CD4-positive, alpha-beta T cell treated with Interleukin-21 for 1 hour (primary cell): ENCODE results near the gene DND1.
"Not testable (repeated sequence)": the region's sequence is repeated elsewhere in the genome, so short reads cannot be mapped to it uniquely, and the experiment has no call there.

Experiments
- DNase-seq: peaks from one replicate; pipeline ENCODE4 v3.0.0-alpha.2; 2020

Gene DND1

DNA sequence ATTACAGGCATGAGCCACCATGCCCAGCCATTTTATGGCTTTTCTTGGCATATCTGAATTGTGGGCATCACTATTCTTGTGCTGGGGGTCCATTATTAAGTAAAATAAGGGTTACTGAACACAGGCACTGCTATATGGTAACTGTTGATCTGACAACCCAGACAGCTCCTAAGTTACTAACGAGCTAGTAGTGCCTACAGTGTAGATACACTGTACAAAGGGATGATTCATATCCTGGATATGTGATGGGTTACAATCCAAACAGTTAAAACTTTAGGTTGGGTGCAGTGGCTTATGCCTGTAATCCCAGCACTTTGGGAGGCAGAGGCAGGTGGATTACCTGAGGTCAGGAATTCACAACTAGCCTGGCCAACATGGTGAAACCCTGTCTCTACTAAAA lies 44.7 kb downstream of the DND1 start:
- DNase-seq: no peak

DNA sequence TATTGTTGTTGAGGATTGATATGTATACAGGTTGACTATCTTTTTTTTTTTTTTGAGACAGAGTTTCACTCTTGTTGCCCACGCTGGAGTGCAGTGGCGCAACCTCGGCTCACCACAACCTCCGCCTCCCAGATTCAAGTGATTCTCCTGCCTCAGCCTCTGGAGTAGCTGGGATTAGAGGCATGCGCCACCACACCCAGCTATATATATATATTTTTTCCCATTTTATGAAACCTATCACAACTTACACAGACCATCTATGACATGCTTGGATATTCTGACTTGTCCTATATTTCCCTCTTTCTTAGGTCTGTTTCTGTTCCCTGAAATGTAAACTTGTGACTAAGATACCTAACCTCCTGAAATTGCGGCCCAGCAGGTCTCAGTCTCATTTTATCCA lies 45.4 kb downstream of the DND1 start:
- no peak for DNase-seq

DNA sequence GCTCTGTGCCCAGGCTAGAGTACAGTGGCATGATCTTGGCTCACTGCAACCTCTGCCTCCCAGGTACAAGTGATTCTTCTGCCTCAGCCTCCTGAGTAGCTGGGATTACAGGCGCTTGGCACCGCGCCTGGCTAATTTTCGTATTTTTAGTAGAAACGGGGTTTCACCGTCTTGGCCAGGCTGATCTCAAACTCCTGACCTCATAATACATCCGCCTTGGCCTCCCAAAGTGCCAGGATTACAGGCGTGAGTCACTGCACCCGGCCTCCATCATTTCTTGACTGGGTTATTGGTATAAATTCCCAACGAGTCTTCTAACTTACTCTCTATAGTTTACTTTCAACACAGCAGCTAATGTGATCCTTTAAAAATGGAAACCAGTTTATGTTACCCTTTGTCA lies 48.5 kb downstream of the DND1 start:
- DNase-seq: not testable (repeated sequence)

DNA sequence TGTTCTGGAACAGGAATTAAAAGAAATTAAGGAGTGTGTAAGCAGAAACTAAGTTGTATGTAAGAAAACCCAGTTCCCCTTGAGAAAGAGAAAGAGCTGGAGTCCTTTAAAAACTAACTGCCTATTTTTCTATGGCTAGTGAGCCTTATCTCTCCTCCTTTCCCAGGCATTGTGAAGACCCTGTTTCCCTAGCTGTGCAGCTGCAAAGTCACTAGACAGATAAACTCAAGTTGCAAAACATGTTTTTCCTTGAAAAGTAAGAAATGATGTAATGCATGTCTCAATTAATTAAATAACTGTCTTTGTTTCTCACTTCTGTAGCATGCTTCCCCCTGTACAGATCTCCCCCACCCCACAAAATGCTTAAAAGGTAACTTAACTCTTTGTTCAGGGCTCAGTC lies 50.3 kb downstream of the DND1 start:
- not testable (repeated sequence) for DNase-seq

DNA sequence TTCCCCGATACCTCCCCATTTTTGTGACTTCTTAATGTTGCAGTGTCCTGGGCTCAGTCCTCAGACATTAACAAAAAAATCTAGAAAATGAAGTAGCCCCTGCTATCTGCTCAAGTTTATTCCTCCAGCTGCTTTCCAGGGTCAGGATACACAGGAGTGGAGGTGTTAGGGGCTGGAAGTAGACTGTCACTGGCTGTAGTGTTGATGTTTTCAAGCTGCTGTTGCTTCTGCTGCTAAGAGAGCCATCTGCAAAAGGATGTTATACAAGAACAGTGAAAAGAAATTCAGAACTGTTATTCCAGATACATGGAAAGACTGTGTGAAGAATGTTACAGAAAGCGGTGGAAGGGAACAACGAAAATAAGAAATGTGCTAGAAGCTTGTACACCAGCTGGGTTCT lies 51.1 kb downstream of the DND1 start:
- DNase-seq: no peak
